GM19099 (cell line): ENCODE results near the gene MCAT.

Source experiments
- POLR2A ChIP-seq: IDR thresholded peaks from 3 replicates; pipeline ENCODE4 v1.6.1; 2011; ENCODE audit warnings: low read depth; ENCODE audit not compliant: insufficient read length; ENCODE audit errors: extremely low read depth

The MCAT gene

DNA sequence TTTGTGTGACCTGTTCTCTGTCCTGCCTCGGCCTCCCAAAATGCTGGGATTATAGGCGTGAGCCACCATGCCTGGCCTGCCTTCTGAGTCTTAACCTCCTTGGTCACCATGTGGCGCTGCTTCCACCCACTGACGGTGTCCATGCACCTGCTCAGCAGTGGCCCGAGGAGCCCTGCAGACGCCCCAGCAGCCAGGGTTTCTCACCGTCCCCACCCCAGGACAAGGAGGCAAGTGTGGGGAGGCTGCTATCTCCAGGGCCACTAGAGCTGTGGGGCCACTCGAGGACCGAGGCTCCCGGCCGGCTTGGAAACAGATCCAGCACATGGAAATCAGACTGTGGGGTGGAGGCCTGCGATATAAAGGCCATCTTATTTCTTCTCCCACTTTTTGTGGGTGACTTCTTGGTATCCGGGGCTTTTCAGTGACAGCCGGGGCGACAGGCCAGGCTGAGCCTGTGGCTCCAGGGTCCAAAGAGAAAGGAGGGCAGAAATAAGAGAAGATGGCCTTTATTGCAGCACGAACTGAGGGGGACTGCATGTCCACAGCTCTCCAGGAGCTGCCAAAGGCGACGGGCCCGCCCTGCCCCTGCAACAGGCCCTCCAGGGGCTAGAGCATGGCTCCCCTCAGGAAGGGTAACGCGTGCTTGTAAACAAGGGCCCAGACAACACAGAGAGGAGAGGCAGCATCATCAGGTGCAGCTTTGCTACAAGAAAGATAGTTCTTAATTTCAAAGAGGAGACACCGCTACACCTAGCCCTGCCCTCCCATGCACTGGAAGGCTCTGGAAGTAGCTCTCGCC lies 23.1 kb upstream of the MCAT start:
- TF ChIP-seq POLR2A: no peak

- no peak for TF ChIP-seq POLR2A
These were observed 21.4 kb upstream of the MCAT start for GRCh38 chr22:43164636-43165035.

- no peak for TF ChIP-seq POLR2A
These were observed 20.1 kb upstream of the MCAT start for GRCh38 chr22:43163241-43163795.

DNA sequence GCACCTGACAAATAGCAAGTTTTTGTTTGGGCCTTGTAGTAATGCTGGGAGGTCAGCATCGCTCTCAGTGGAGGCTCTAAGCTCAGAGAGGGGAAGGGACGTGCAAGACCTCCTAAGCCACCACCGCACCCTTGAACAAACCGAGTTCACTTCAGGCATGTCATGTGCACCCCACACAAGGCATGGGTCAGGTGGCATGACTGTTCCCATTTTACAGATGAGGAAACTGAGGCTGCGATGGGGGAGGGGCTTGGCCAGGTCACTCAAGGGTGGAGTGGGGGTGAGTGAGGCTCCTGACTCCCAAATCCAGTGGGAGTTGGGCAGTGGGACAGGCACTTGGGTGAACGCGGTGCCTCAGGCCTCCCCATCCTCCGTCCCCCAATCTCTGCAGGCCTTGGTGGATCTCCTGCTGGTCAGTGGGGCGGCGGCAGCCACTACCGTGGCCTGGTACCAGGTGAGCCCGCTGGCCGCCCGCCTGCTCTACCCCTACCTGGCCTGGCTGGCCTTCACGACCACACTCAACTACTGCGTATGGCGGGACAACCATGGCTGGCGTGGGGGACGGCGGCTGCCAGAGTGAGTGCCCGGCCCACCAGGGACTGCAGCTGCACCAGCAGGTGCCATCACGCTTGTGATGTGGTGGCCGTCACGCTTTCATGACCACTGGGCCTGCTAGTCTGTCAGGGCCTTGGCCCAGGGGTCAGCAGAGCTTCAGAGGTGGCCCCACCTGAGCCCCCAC lies 19.4 kb upstream of the MCAT start:
- TF ChIP-seq POLR2A: no peak

DNA sequence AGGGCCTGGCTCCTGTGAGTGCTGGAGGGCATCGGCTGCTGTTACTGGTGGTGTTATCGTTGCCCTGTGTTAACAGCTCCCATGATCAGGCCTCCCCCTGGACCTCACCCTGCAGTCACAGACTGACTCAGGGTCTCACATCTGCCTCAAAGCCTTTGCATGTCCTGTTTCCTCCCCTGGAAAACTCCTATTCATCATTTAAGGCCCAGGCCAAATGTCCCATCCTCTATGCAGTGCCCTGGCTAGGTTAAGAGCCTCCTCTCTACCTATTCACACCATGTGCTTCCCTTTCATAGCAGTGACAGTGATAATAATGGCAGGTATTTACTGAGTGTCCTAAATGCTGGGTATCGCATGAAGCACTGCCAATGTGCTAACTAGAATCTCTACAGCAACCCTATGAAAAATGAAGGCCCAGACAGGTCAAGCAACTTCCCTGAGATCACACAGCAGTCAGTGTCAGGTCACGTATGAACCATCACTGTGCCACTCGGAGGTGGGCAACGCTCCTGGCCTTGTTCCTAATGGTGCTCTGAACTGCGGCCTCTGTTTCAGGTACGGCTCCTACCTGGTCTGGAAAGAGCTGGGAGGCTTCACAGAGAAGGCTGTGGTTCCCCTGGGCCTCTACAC lies 17.4 kb upstream of the MCAT start:
- TF ChIP-seq POLR2A: no peak

- no peak for TF ChIP-seq POLR2A
These were observed 16.4 kb upstream of the MCAT start for GRCh38 chr22:43159484-43160178.

GRCh38 chr22:43158778-43159483 lies 15.7 kb upstream of the MCAT start:
- no peak for TF ChIP-seq POLR2A

- TF ChIP-seq POLR2A: no peak
These were observed 14.8 kb upstream of the MCAT start for GRCh38 chr22:43157874-43158546.

- no peak for TF ChIP-seq POLR2A
These were observed 13.2 kb upstream of the MCAT start for GRCh38 chr22:43156413-43156812.

GRCh38 chr22:43155789-43156188 lies 12.6 kb upstream of the MCAT start:
- TF ChIP-seq POLR2A: no peak

DNA sequence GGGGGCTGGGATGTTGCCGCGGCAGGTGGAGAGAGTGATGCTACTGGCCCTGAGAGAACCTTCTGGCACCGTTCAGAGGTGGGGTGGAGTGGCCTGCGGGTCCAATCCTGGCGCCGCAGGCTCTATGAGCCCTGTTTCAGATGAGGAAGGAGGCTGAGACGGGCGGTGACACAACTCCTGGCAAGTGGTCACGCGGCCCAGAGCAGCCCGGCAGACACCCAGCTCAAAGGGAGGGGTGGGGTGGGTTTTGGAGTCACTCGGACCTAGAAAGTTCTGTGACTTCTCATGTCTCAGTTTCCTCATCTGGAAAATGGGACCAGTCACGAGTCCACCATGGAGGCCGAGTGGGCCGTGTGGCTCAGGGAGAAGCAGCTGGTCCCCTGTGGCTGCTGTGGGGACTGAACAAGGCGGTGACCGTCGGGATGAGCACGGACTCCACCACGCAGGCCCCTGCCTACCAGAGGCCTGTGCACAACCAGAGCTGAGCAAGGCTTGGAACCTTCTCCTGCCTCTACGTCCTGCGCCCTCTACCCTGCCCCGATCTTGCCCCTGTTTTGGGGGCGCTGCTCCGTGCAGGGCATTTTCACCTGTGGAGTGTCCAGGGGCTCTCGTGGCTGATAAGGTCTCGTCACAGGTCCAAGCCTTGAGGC lies 11.8 kb upstream of the MCAT start:
- TF ChIP-seq POLR2A: no peak

- no peak for TF ChIP-seq POLR2A
These were observed 10.7 kb upstream of the MCAT start for GRCh38 chr22:43153899-43154298.

GRCh38 chr22:43152357-43153071 lies 9.3 kb upstream of the MCAT start:
- no peak for TF ChIP-seq POLR2A

DNA sequence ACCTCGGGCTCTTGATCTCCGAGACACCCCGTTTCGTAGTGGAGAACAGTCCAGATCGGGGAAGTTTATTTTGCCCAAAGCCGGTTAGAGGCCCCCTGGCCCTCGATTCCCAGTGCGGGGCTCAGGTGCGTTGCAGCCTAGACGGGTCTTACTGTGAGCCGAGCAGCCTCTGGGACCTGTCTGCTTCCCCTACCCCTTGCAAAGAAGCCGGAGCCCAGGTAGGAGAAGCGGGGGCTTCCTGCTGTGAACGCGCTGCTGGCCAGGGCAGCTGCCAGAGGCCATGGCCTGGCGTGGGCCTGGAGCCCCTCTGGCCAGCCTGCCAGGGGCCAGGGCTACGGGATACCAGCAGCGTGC lies 8.8 kb upstream of the MCAT start:
- TF ChIP-seq POLR2A: no peak
